Putamen (tissue), 1 donor: ENCODE results near the gene DCTN2.
"Not testable (repeated sequence)": the region's sequence is repeated elsewhere in the genome, so short reads cannot be mapped to it uniquely, and the experiment has no call there.

Experiments
- DNase-seq: peaks from one replicate; pipeline ENCODE4 v3.0.0-alpha.2; 2016; ENCODE audit warnings: low spot score

DCTN2 gene

DNA sequence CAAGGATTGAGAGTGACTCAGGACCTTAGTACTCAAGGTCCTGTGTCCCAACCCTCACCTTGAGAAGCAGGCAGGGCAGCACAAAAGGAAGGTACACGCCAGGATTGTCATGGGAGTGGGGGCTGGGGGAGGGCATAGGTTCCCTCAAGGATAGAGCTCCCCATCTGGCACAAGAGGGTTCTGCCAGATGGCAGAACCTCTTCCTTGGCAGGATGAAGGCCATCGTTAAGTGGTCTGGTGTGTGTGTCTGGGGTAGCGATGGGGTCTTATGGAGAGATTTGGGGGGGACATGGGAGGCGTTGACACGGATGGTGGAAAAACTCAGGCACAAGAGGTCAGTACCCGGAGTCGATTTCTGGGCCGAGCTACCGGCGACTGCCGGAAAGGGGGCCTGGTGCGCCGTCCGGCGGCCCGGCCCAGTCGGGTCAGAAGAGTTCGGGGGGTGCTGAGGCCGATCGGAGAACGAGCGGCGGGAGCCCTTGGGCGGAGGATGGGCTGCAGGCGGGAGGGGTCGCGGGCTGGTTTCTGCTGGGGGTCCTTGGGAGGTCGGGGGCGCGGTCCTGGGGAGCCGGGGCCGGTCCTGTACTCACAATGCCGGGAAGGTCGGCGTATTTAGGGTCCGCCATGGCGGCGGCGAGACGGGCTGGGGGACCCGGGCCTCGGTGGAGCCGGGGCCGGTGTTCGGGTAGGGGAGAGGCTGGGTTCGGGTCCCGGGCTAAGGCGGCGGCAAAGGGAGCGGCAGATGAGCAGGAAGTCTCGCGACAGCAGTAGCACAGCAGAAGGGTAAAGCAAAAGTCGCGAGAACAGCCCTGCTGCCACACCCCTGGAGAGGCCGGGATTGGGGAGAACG lies at the start of gene DCTN2:
DCTN2 (minus strand) TSS at position 755 of the 850 bp plus-strand sequence; CDS start at position 626, 129 bp downstream.
- peak; percentile 96 for DNase-seq

GRCh38 chr12:57593187-57593586 lies 46.2 kb upstream of the DCTN2 start:
- no peak for DNase-seq

DNA sequence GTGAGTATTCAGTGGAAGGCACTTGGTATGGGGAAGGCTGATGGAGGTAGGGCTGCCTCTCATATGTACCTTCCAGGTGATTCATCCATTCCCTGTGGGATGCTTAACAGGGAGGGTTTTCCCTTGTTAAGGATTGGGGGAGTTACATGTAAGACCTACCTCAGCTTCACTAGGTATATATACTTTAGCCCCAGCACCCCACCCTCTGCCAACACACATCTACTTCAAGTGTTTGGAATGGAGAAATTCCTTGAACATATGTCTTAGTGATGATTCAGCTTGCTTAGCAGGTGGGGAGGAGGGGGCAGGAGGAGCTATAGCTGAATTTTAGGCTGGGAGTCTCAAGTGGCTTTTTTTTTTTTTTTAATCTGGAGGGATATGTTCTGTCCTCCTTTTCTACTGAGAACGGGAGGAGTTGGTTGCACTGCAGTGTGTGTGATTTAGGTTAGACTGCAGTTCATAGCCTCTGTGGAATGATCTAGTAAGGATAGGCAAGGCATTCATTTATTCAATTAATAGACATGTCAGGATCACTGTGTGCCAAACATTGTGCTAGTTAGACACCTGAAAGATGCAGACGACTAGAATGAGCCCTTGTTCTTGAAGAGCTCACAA lies 45.7 kb upstream of the DCTN2 start:
- DNase-seq = peak; percentile 71

GRCh38 chr12:57591782-57592325 lies 44.9 kb upstream of the DCTN2 start:
- no peak for DNase-seq

DNA sequence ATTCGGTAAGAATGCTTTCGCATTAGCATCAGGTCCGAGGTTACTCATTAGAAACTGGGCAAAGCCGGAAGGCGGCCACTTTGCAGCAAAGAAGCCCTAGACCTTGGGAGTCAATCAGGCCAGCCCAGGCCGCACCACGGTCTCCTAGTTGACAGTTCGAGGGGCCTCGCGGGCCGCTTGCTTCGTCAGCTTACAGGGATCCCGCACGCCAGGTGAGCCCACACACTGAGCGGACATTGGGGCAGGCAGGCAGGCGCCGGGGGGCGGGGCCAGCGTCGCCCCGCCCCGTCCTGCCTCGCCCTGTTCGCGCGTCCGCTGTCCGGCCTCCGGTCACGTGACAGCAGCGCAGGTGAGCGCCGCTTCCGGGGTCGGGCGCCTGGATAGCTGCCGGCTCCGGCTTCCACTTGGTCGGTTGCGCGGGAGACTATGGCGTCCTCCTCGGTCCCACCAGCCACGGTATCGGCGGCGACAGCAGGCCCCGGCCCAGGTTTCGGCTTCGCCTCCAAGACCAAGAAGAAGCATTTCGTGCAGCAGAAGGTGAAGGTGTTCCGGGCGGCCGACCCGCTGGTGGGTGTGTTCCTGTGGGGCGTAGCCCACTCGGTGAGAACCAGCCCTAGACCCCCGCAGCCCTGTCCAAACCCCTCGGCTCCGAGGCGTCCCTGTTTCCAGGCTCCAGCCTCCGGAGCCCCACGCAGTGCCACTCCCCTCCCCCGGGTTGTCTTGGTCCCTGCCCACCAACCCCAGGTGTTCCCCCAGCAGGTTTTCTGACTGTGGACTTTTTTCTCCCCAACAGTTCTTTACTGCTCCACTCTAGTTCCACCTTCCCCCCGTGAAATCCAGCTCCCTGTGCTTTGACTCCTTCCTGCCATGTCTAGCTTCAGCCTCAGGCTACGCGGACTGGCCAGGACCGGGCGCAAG lies 44.1 kb upstream of the DCTN2 start, which contains the start of gene PIP4K2C:
PIP4K2C (plus strand) TSS at position 329 of the 918 bp plus-strand sequence; CDS start at position 427, 98 bp downstream.
- DNase-seq = peak; percentile 72

DNA sequence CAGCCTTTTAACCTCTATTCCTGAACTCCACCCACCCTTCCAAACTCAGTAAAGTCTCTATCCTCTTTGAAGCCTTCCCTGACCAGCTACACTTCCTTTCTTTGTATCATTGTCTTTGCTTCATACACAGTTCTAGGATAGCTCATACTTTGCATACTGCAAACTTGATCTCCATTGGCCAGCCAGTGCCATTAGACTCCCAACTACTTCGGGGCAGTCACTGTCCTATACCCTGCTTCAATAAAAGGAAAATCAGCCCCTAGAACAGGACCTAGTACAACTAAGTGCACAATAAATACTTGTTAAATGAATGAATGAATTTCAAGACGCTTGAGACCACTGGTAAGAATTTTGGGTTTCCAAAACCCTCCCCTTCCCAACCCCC lies 43.5 kb upstream of the DCTN2 start:
- DNase-seq = no peak

DNA sequence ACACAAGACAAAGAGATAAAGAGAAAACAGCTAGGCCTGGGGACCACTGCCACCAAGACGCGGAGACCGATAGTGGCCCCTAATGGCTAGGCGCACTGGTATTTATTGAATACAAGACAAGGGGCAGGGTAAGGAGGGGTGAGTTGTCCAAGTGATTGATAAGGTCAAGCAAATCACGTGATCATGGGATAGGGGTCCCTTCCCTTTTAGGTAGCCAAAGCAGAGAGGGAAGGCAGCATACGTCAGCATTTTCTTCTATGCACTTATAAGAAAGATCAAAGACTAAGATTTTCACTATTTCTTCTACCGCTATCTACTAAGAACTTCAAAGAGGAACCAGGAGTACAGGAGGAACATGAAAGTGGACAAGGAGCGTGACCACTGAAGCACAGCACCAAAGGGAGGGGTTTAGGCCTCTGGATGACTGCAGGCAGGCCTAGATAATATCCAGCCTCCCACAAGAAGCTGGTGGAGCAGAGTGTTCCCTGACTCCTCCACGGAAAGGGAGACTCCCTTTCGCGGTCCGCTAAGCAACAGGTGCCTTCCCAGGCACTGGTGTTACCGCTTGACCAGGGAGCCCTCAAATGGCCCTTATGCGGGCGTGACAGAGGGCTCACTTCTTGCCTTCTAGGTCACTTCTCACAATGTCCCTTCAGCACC lies 42.1 kb upstream of the DCTN2 start:
- DNase-seq = not testable (repeated sequence)

DNA sequence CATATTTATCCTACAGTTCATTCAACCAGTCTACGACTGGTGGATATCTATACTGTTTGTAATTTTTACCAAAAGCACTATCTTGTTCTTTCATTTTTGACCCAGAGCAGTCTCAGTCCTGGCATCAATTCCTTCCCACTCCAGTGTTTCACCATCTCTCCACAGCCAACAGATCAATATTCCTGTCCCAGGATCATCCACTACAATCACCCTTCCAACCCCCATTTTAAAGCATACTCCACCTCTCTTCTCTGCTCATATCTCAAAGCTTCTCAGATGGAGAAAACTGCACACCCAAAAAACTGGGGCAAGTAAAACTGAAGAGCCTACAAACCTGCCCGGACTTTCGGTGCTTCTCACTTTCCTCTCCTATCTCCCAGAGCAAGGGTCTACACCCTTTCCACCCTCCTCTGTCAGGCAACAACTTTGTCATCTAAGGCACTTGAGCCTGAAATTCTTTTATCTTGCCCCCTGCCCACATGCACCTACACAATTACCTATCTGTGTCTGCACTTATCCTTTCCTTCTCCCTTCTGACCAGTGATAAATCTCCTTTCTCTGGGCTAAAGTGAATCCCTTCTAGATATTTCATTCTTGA lies 39.9 kb upstream of the DCTN2 start:
- no peak for DNase-seq

DNA sequence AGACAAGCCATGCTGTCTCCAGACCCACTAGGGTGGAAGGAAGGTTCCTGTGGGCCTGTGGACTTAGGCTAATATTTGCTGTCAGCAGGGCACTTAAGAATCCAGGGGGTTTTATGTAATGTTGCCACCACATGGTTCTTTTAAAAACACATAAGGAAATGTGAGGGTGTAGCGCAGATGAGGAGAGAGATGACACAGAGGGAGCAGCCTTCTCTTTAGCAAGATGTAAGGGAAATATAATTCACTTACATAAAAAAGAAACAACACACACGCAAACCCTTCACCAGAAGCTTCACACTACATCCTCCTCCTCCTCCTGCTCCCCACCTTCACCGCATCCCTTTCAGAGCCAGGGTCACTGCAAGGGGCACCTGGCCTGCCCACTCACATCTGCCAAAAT lies 39.1 kb upstream of the DCTN2 start:
- peak; percentile 59 for DNase-seq

DNA sequence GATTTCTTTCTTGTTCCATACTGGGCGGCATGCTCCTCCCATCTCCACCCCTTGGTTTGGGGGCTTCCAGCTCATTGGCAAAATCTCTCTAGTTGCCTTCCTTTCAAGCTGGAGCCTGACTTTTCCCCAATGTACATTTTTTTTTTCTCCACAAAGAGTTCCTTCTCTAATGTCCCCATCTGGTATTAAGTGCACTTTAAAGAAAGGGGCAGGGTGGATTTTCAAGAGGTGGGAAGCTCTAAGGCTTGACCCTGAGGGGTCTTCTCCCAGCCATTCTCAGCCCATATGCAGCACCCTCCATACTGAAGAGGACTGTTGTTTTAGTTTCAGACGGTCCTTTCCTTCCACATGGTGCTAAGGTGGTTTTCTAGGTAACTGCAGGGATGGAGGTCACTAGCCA lies 38.2 kb upstream of the DCTN2 start:
- no peak for DNase-seq

DNA sequence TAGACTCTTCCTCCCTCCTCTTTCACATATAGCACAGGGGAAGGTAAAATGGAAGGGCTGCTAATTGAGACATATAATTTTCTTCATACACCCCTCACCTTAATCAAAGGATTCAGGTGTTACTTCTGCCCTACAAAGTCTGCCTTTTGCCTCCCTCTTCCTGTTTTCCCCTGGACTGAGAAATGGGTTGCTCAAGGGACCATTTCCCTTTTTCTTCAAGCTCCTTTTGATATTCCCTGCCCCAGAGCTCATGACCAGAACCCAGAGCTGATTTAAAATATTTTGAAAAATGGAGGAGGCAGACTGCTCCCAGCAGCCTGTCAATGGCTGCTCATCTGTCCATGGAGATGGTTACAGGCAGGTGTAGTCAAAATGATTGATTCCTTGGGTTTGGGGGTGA lies 37.7 kb upstream of the DCTN2 start:
- DNase-seq = no peak

DNA sequence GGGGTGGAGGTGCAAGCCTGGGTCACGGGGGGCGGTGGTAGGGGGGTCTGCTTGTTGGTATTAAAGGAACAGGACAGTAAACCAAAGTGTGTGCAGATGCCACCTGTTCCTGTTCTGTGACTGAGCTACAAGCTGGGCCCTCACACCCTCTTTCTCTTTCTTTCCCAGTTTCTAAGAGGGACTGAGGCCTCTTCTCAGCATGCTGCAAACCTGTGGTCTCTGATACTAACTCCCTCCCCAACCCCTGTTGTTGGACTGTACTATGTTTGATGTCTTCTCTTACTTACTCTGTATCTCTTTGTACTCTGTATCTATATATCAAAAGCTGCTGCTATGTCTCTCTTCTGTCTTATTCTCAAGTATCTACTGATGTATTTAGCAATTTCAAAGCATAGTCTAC lies 37.1 kb upstream of the DCTN2 start:
- DNase-seq = no peak

DNA sequence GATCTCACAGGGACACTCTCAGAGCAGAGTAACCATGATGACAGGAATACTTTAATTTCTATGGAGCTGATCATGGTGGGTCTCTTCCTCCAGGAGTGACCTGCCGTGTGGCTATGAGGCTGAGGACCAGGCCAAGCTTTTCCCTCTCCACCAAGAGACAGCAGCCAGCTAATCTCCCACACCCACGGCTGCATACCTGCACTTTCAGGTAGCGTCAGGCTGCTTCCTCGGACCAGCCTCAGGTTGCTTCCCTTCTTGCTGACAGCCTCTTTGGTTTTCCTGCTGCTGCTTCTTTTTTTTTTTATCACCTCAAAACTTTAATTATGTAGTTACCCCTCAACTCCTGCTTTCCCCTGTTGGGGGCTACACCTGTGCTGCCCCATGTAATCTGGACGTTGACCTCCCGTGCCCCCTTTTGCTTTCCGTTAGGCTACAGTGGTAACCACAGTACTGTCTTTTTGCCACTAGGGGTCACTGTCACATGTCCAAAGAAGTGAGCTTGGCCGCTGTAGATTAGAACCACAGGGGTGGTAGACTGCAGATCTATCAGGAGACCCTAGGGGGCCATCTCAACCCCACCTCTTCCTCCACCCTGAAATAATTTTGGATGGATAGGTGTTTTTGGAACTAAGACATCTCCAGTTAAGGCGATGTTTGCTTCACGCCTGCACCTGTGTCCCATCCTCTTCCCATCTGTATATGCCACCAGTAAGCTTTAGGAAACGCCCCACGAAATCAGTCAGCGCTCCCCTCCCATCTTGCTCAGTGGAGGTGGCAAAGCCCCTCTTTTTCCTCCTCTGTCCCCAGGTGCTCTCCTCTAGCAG lies 36.2 kb upstream of the DCTN2 start:
- peak; percentile 76 for DNase-seq

- no peak for DNase-seq
Measured at GRCh38 chr12:57582440-57582839, 35.4 kb upstream of the DCTN2 start.

DNA sequence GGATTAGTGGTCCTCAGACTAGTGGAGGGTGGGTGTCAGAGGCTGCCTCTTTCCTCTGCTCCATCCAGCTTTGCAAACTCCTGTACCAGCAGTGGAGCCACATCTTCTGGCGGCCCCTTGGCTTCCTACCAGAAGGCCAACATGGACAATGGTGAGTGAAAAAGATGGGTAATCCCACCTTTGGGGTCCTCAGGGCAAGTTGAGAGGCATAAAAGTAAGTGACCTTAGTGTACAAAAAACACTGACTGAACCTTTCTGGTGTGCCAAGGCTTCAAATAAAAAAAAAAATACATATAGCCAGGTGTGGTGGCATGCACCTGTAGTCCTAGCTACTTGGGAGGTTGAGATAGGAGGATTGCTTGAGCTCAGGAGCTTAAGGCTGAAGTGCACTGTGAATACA lies 34.8 kb upstream of the DCTN2 start:
- no peak for DNase-seq

DNA sequence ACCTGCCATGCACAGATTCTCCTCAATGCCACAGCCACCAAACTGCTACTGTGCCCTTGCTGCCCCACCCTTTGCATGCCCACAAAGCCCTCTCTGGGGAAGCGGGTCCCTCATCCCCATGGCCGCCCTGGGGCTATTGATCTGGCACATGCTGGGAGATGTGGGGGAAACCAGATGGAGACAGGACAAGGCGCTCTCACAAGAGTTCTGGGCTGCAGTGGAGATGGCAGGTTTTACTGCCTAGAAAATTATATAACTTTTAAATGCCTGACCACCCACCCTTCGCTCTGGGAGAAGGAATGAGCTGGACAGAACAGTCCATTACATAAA lies 33.4 kb upstream of the DCTN2 start:
- no peak for DNase-seq

GRCh38 chr12:57579677-57580465 lies 32.9 kb upstream of the DCTN2 start:
- DNase-seq = no peak

GRCh38 chr12:57579011-57579410 lies 32.0 kb upstream of the DCTN2 start:
- DNase-seq = no peak

DNA sequence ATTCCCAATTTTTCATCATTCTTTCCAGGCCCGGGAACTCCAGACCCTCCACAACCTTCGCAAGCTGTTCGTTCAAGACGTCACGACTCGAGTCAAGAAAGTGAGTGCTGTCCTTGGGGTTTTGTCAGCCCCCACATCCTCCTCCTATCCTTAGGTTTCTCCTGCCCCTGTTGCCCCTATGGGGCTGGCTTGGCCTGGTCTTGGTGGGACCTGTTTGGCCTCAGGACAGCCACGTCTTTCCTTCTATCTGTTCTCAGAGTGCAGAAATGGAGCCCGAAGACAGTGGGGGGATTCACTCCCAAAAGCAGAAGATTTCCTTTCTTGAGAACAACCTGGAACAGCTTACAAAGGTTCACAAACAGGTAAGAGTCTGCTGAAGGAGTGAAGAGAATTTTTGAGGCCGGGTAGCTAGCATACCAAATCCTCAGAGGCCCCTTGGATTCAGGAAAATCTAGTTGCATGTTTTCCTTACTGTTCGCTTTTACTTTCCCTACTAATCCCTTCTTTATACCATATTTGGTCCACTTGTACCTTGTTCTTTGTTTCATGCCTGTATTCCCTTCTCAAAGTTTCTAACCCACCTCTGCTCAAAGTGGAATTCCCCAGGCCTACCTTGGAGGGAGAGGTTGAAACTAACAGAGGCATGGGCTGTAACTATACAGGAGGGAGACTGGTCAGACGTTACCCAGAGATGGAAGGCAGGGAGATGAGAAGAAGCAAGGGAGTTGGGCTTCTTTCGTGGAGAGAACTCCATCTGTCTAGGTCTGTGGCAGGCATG lies 31.2 kb upstream of the DCTN2 start:
- no peak for DNase-seq
